Articular chondrocyte of knee joint (primary cell): ENCODE results near the gene STEEP1. TPM values are rescaled to one million over a fixed set of nuclear protein-coding genes. Genes with fewer than 3 reads are reported as not detected.

Experiments used
- total RNA-seq: library from RNA; depleted of rRNA; stranded (reverse); fragments of >200 nt; gene quantifications from 2 replicates; pipeline ENCODE4 v1.2.3, GENCODE V29; 2012

STEEP1 gene
- total RNA-seq = 30.2 and 33.0 TPM in 2 replicates

DNA sequence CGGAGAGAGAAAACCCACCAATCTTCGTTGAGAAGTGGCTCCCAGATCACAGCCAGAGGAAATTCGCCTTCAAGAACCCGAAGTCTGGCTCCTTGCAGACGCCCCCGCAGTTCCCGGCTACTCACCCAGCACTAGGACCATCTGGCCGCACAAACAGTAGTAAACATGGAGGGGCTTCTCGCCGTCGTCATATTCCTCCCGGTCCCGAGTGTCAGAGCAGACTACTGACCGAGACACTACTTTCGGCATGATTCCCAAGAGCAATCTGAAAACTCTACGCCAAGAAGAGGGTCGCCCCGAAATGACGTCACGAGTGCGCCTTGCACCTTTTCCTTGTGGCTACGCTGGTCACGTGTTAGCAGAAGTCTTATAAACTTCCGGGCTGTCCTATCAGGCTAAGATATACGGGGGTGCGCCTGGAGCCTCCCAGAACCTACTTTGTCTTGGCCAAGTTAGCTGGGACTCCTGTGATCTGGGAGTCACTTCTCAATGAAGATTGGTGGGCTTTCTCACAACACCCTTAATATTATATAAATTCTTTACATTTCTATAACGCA lies at the start of gene STEEP1:
STEEP1 (minus strand) TSS at position 303 of the 557 bp plus-strand sequence; CDS start at position 249, 54 bp downstream.

DNA sequence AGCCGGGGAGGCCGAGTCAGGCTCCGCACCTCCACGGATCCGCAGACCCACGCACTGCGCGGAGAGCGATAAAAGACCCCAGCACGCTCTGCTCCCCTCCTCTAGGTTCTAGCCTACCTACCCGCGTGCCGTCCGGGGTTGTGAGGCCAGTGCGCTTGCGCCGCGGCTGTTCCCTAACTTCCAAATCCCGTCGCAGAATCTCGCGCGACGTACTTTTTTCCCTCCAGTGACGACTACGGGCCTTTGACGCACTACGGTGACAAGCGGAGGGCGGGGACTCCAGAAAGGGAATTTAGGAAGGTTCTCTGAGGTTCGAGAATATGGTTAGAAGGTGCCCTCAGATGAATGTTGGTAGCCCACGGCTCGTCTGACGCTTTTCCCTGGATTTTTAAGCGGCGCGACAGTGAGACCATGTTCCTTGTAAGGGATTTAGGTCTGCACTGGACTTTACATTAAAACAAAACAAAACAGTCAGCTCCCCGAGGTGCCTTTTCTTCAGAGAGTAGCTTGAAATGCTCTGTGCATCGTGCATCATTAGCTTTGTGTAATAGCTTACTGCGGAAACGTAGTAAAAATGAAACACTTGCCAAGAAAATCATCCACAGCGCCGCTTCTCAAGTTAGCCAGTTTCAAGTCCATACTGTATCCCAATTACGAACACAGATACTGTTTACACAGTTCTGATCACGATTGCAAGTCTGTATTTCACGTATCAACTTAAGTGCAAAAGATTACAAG lies 41.2 kb upstream of the STEEP1 start, which contains the start of gene NKRF:
NKRF (minus strand) TSS at position 145 of the 738 bp plus-strand sequence.

DNA sequence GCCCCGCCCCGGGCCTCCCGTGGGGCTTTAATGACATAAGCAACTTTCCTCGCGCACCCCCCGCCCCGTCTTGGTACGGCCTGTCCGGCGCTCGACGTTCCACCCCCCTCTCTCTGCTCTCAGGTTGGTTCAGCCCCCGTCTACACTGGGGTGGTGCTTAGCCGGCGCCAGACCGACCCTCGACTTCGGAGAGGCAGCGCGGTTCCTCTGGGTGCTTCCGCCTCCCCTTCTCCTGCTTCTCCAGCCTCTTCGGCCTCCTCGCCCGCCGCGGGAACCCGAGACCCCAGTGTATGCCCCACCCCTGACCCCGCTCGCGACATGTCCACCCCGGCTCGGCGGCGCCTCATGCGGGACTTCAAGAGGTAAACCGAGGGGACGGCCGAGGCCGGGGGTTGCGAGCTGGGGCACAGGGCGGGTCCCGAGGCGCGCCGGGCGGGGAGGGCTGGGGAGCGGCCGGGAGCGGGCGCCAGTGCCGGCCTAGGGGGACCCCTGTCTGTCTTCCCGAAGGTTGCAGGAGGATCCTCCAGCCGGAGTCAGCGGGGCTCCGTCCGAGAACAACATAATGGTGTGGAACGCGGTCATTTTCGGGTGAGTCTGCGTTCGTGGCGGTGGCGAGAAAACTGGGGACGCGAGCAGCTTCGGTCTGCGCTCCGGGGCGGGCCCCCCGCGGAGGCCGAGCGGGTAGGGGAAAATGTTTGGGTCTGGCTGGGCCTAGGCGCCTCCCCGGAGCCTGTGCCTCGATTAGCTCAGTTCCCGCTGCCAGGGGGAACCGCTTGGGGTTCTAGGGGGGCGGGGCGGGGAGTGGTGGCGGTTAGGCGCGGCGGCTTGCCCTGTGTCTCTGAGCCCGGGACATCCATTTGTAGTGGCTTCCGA lies 9.4 kb upstream of the STEEP1 start, which contains the start of gene UBE2A:
UBE2A (plus strand) TSS at position 170 of the 873 bp plus-strand sequence; CDS start at position 319, 149 bp downstream.

Other genes with a start within 250 kb of the STEEP1 start
- 30.4 and 34.4 TPM in 2 replicates for gene SLC25A43, start 166.1 kb downstream of the STEEP1 start, total RNA-seq
- gene SLC25A5, start 97.0 kb downstream of the STEEP1 start, total RNA-seq = 148 and 168 TPM in 2 replicates
- gene UBE2A, start 9.2 kb upstream of the STEEP1 start, total RNA-seq = 47.7 and 56.5 TPM in 2 replicates
- 5.9 and 6.1 TPM in 2 replicates for gene NKRF, start 41.0 kb upstream of the STEEP1 start, total RNA-seq
- 25.2 and 26.6 TPM in 2 replicates for gene SEPTIN6, start 127.8 kb upstream of the STEEP1 start, total RNA-seq
- gene SOWAHD, start 193.2 kb upstream of the STEEP1 start, total RNA-seq = 0.13 and 0.32 TPM in 2 replicates
- 1,978 and 2,317 TPM in 2 replicates for gene RPL39, start 226.2 kb upstream of the STEEP1 start, total RNA-seq